Sigmoid colon (tissue), 7 donors: ENCODE results near the gene CYB561. TPM values are rescaled to one million over a fixed set of nuclear protein-coding genes. Genes with fewer than 3 reads are reported as not detected.

ENCODE experiments used
- DNase-seq: peaks from one replicate; pipeline ENCODE4 v3.0.0-alpha.2; 2019
- H3K27ac ChIP-seq, 4 donors: fragments of 200-600 bp; sonication (generic); one replicate each; pipeline ENCODE4 v1.5.1; 2016 to 2019; ENCODE audit warnings: mild to moderate bottlenecking in 1 of 4
- H3K27me3 ChIP-seq, 3 donors: fragments of 200-600 bp; sonication (generic); one replicate each; pipeline ENCODE4 v1.5.1; 2019; ENCODE audit warnings: mild to moderate bottlenecking in 1 of 3
- H3K36me3 ChIP-seq, 4 donors: fragments of 200-600 bp; sonication (generic); one replicate each; pipeline ENCODE4 v1.5.1; 2016 to 2019
- H3K4me1 ChIP-seq, 4 donors: fragments of 200-600 bp; sonication (generic); one replicate each; pipeline ENCODE4 v1.5.1; 2017 to 2019
- H3K4me3 ChIP-seq, 4 donors: fragments of 200-600 bp; sonication (generic); one replicate each; pipeline ENCODE4 v1.5.1; 2017 to 2019; ENCODE audit warnings: mild to moderate bottlenecking in 2 of 4, moderate library complexity in 1 of 4
- H3K9me3 ChIP-seq, 4 donors: fragments of 200-600 bp in 3 of 4; sonication (generic) in 3 of 4; one replicate each; pipeline versions ENCODE4 v1.5.1 to v1.6.1; 2013 to 2019
- CTCF ChIP-seq, 4 experiments: fragments of 450-650 bp in 3 of 4; fragments of 200-600 bp in 1 of 4; IDR thresholded peaks; one replicate each; pipeline ENCODE4 v1.5.1; 2016 to 2019; ENCODE audit warnings: antibody characterized with exemption in 4 of 4, mild to moderate bottlenecking in 3 of 4, moderate library complexity in 2 of 4
- EP300 ChIP-seq, 4 donors: sonication (generic); formaldehyde crosslinking; IDR thresholded peaks; one replicate each; pipeline ENCODE4 v1.6.1; 2017; ENCODE audit warnings: antibody characterized with exemption in 4 of 4
- POLR2A ChIP-seq, 2 donors: fragments of 450-650 bp; IDR thresholded peaks; one replicate each; pipeline ENCODE4 v1.6.1; 2016; ENCODE audit warnings: antibody characterized with exemption in 2 of 2, mild to moderate bottlenecking in 2 of 2, moderate library complexity in 2 of 2
- POLR2AphosphoS5 ChIP-seq, 4 donors: sonication (generic); formaldehyde crosslinking; IDR thresholded peaks; one replicate each; pipeline ENCODE4 v1.6.1; 2017; ENCODE audit warnings: antibody characterized with exemption in 4 of 4
- WGBS, 2 donors: extraction: QIAGEN DNeasy Blood & Tissue Kit; methylation state at CpG; one replicate each; pipeline ENCODE4 v1.1.7; 2013; 5-methylcytosine and 5-hydroxymethylcytosine counted together
- intact Hi-C: fragments of 100-400 bp; cut with DNase I; formaldehyde crosslinking; loops from one replicate; pipeline ENCODE4 v1.15.1; 2023
- polyA plus RNA-seq, 3 donors: library from polyadenylated mRNA; stranded (reverse); fragments of 200-250 nt; gene quantifications; one replicate each; pipeline ENCODE4 v1.2.3, GENCODE V29; 2013
- total RNA-seq, 4 donors: library from RNA; depleted of rRNA; stranded (reverse); fragments of >200 nt; gene quantifications; one replicate each; pipeline ENCODE4 v1.1.0, GENCODE V29; 2016
- donor health status: healthy with polysubstance abuse.
- donor health status: Bipolar disorder and iron deficiency.
- donor health status: healthy.

The CYB561 gene
- total and polyA plus RNA-seq, 7 donors, result 6.3 to 59.2 (median 10.3) TPM

- no peaks in the 10 kb centered on the region for H3K4me1 ChIP-seq
- WGBS, 2 donors, result 84 to 91% methylated on average over 10 of the region's 10 CpGs
- intact Hi-C loops, result no loop called here
- no peak overlapping the region for H3K27ac ChIP-seq
- no peaks in the 10 kb centered on the region for H3K36me3 ChIP-seq
- no peaks in the 10 kb centered on the region for H3K27me3 ChIP-seq
- no peak for DNase-seq
- no peaks in the 10 kb centered on the region for H3K9me3 ChIP-seq
- no peak overlapping the region for H3K4me3 ChIP-seq
- TF ChIP-seq CTCF (IDR thresholded peaks at IDR 0.05) (no peak), EP300 (IDR thresholded peaks at IDR 0.05) (no peak), POLR2AphosphoS5 (IDR thresholded peaks at IDR 0.05) (no peak)
Observed at GRCh38 chr17:63491977-63492618, 46.0 kb upstream of the CYB561 start.

- Histone ChIP-seq H3K36me3 (no peaks in the 10 kb centered on the region), H3K4me3 (no peak overlapping the region), H3K9me3 (no peaks in the 10 kb centered on the region), H3K27ac (no peak overlapping the region), H3K4me1 (no peaks in the 10 kb centered on the region), H3K27me3 (no peaks in the 10 kb centered on the region)
- intact Hi-C loops, result no loop called here
- WGBS, 2 donors, result 89 to 90% methylated on average over 8 of the region's 8 CpGs
- no peak for TF ChIP-seq CTCF (IDR thresholded peaks at IDR 0.05)
- TF ChIP-seq POLR2AphosphoS5 (IDR thresholded peaks at IDR 0.05), result no peak
- no peak for TF ChIP-seq POLR2A (IDR thresholded peaks at IDR 0.05)
- TF ChIP-seq EP300 (IDR thresholded peaks at IDR 0.05), result no peak
- DNase-seq, result no peak
Observed at GRCh38 chr17:63491413-63491812, 45.3 kb upstream of the CYB561 start.

GRCh38 chr17:63490858-63491400 lies 44.8 kb upstream of the CYB561 start:
- no peak overlapping the region for H3K4me3 ChIP-seq
- no peaks in the 10 kb centered on the region for H3K36me3 ChIP-seq
- no peaks in the 10 kb centered on the region for H3K9me3 ChIP-seq
- no peaks in the 10 kb centered on the region for H3K27me3 ChIP-seq
- no peak for DNase-seq
- no peak overlapping the region for H3K27ac ChIP-seq
- intact Hi-C loops, result no loop called here
- TF ChIP-seq POLR2AphosphoS5 (IDR thresholded peaks at IDR 0.05), result no peak
- TF ChIP-seq CTCF (IDR thresholded peaks at IDR 0.05), result no peak
- no peak for TF ChIP-seq POLR2A (IDR thresholded peaks at IDR 0.05)
- no peak for TF ChIP-seq EP300 (IDR thresholded peaks at IDR 0.05)
- WGBS, 2 donors, result 87 to 94% methylated on average over 22 of the region's 22 CpGs
- H3K4me1 ChIP-seq, result no peaks in the 10 kb centered on the region

- no peaks in the 10 kb centered on the region for H3K27me3 ChIP-seq
- DNase-seq, result no peak
- no peaks in the 10 kb centered on the region for H3K36me3 ChIP-seq
- no peak overlapping the region for H3K27ac ChIP-seq
- WGBS, 2 donors, result 82 to 85% methylated on average over 10 of the region's 10 CpGs
- no peak for TF ChIP-seq POLR2A (IDR thresholded peaks at IDR 0.05)
- H3K9me3 ChIP-seq, result no peaks in the 10 kb centered on the region
- H3K4me3 ChIP-seq, result no peak overlapping the region
- intact Hi-C loops, result no loop called here
- no peaks in the 10 kb centered on the region for H3K4me1 ChIP-seq
Observed at GRCh38 chr17:63490329-63490728, 44.2 kb upstream of the CYB561 start.

GRCh38 chr17:63489291-63489690 lies 43.2 kb upstream of the CYB561 start:
- no peak overlapping the region for H3K27ac ChIP-seq
- no peaks in the 10 kb centered on the region for H3K36me3 ChIP-seq
- no peak overlapping the region for H3K4me3 ChIP-seq
- no peak for TF ChIP-seq POLR2A (IDR thresholded peaks at IDR 0.05)
- WGBS, 2 donors, result 89 to 91% methylated on average over 6 of the region's 6 CpGs
- no peaks in the 10 kb centered on the region for H3K9me3 ChIP-seq
- no peak for DNase-seq
- H3K4me1 ChIP-seq, result no peaks in the 10 kb centered on the region
- H3K27me3 ChIP-seq, result no peaks in the 10 kb centered on the region
- intact Hi-C loops, result no loop called here

GRCh38 chr17:63488851-63489250 lies 42.7 kb upstream of the CYB561 start:
- intact Hi-C loops, result no loop called here
- DNase-seq, result no peak
- Histone ChIP-seq H3K4me1 (no peaks in the 10 kb centered on the region), H3K4me3 (no peak overlapping the region), H3K9me3 (no peaks in the 10 kb centered on the region), H3K27me3 (no peaks in the 10 kb centered on the region), H3K36me3 (no peaks in the 10 kb centered on the region), H3K27ac (no peak overlapping the region)
- WGBS, 2 donors, result 88 to 96% methylated on average over 10 of the region's 10 CpGs
- TF ChIP-seq CTCF (IDR thresholded peaks at IDR 0.05) (no peak), POLR2AphosphoS5 (IDR thresholded peaks at IDR 0.05) (no peak), POLR2A (IDR thresholded peaks at IDR 0.05) (no peak)
